ENCODE data around the gene SLC27A4.

The SLC27A4 gene

GRCh38 chr9:128385496-128386460 is 45.5 kb downstream of the SLC27A4 start:
- no peak overlapping the region for H3K27ac ChIP-seq
- H3K36me3 ChIP-seq (replicated peaks) = peaks cover 24% of the 10 kb centered on the region
- no peaks in the 10 kb centered on the region for H3K27me3 ChIP-seq (replicated peaks)
- DNase-seq = no peak
- in situ Hi-C loops (cut with HindIII; ENCODE audit: low pct_ligation_motif_present, low sequenced_read_pairs) = no loop called here
- TF ChIP-seq, protein P1, sequence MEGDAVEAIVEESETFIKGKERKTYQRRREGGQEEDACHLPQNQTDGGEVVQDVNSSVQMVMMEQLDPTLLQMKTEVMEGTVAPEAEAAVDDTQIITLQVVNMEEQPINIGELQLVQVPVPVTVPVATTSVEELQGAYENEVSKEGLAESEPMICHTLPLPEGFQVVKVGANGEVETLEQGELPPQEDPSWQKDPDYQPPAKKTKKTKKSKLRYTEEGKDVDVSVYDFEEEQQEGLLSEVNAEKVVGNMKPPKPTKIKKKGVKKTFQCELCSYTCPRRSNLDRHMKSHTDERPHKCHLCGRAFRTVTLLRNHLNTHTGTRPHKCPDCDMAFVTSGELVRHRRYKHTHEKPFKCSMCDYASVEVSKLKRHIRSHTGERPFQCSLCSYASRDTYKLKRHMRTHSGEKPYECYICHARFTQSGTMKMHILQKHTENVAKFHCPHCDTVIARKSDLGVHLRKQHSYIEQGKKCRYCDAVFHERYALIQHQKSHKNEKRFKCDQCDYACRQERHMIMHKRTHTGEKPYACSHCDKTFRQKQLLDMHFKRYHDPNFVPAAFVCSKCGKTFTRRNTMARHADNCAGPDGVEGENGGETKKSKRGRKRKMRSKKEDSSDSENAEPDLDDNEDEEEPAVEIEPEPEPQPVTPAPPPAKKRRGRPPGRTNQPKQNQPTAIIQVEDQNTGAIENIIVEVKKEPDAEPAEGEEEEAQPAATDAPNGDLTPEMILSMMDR (IDR thresholded peaks at IDR 0.05; ENCODE audit: low read depth, low read length, missing control alignments) = no peak
- no peak overlapping the region for H3K4me3 ChIP-seq (ENCODE audit: low read depth, low read length)

DNA sequence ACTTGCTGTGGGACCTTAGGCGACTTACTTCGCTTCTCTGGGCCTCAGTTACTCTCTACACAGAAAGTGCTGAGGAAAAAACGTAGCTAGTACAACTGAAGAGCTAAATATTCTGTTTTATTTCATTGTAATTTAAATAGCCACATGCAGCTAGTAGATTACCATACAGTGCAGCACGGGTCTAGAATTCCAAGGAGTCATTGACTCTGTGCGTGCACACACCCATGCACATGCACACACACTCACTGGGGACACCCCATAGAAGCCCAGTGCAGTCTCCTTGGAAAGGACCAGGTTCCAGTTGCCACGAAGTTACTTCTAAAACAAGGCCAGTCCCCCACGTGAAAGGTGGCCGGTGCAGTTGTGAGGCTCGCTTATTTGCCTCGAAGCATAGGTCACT is 47.8 kb downstream of the SLC27A4 start:
- TF ChIP-seq, protein P1 (IDR thresholded peaks at IDR 0.05; ENCODE audit: low read depth, low read length, missing control alignments) = no peak

GRCh38 chr9:128389395-128390149 is 49.2 kb downstream of the SLC27A4 start:
- Histone ChIP-seq H3K36me3 (replicated peaks) (peaks cover 21% of the 10 kb centered on the region), H3K27ac (no peak overlapping the region), H3K4me3 (ENCODE audit: low read depth, low read length) (no peak overlapping the region), H3K27me3 (replicated peaks) (peaks cover 23% of the 10 kb centered on the region)
- TF ChIP-seq, protein P1 (IDR thresholded peaks at IDR 0.05; ENCODE audit: low read depth, low read length, missing control alignments) = no peak
- DNase-seq = no peak
- in situ Hi-C loops (cut with HindIII; ENCODE audit: low pct_ligation_motif_present, low sequenced_read_pairs) = no loop called here

More for the DNA sequence above, 47.8 kb downstream of the SLC27A4 start:
- Histone ChIP-seq H3K27me3 (replicated peaks) (peaks cover 13% of the 10 kb centered on the region), H3K36me3 (replicated peaks) (peaks cover 24% of the 10 kb centered on the region), H3K27ac (no peak overlapping the region), H3K4me3 (ENCODE audit: low read depth, low read length) (no peak overlapping the region)
- in situ Hi-C loops (cut with HindIII; ENCODE audit: low pct_ligation_motif_present, low sequenced_read_pairs) = no loop called here
- DNase-seq = no peak

DNA sequence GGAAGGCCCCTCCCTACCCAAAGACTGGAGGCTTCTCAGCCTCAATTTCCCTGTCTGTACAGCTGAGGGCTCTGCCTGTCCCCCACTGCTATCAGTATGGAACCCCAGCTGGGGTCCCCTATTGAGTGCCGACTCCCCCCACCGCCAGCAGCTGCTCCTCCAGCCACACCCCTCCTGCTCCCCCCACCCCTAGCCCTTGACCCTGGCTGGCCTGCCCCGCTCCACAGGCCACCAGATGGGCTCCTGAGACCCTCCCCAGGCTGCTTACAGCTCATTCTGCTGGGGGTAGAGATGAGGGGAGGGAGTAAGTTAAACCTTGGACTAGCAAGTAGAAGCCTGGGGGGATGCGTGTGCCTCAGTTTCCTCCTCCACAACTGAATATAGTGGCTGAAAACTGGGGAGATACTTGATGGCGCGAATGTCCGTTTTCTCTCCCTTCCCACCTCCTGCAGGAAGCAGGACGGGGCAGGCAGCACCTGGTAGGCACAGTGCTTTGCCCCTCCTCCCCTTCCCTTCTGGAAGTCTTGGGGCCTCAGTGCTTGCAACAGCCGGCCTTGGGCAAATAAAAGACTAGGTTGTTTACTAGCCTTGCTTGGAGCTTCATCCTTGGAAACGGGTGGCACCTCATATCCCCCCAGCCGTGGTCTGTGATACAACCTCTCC is 50.0 kb downstream of the SLC27A4 start:
- no peak for DNase-seq
- Histone ChIP-seq H3K27me3 (replicated peaks) (peaks cover 23% of the 10 kb centered on the region), H3K36me3 (replicated peaks) (peaks cover 21% of the 10 kb centered on the region), H3K4me3 (ENCODE audit: low read depth, low read length) (no peak overlapping the region), H3K27ac (no peak overlapping the region)
- TF ChIP-seq, protein P1 (IDR thresholded peaks at IDR 0.05; ENCODE audit: low read depth, low read length, missing control alignments) = no peak
- in situ Hi-C loops (cut with HindIII; ENCODE audit: low pct_ligation_motif_present, low sequenced_read_pairs) = no loop called here

GRCh38 chr9:128390813-128391711 is 50.7 kb downstream of the SLC27A4 start:
- in situ Hi-C loops (cut with HindIII; ENCODE audit: low pct_ligation_motif_present, low sequenced_read_pairs) = no loop called here
- peaks cover 23% of the 10 kb centered on the region for H3K27me3 ChIP-seq (replicated peaks)
- no peak overlapping the region for H3K4me3 ChIP-seq (ENCODE audit: low read depth, low read length)
- H3K27ac ChIP-seq = no peak overlapping the region
- peaks cover 21% of the 10 kb centered on the region for H3K36me3 ChIP-seq (replicated peaks)
- TF ChIP-seq, protein P1 (IDR thresholded peaks at IDR 0.05; ENCODE audit: low read depth, low read length, missing control alignments) = no peak
- DNase-seq = no peak

Data from brain microvascular endothelial cell (primary cell).